GM21717 (cell line): ENCODE measurements around the gene RGS16.

Experiments used
- ATAC-seq: cut with Tn5 transposase; IDR thresholded peaks from one replicate; pipeline ENCODE4 v1.9.1; 2021; ENCODE audit warnings: mild to moderate bottlenecking, moderate library complexity; ENCODE audit not compliant: unreplicated experiment

The RGS16 gene

GRCh38 chr1:182610606-182611194, 6.5 kb upstream of the RGS16 start:
- no peak for ATAC-seq

DNA sequence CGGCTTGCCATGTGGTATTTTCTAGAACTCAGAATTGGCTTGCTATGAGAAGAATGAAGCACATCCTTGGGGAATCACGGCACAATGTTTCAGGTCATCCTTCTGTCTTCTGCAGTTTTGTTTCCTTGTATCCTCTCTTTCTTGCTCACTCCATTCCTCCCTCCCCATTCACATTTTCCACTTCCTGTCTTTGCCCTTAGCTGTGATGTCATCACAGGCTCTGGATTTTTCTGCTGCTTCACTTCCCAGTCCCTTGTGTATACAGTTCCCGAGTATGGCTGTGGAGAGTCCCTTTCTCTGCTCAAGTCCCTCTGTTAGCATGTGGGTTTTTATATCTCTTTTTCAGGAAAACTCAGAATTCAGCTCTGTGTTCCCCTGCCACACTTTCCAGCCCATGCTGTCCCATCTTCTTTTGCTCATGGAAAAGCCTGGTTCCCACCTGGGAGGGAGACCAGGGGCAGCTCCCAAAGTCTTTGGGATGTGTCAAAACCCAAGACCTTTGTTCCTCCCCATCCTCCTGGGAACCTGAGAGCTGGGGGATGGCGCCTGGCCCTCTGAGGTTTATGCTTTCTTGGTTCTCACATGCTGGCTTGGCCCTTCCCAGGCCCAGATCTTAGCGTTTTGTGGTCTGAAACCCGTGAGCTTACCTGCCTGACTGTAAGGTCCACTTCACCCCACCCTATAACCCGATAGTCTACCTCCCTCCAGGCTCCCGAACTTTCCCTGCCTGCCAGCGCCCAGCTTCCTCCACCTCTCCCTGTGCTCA, 4.8 kb upstream of the RGS16 start:
- ATAC-seq, result no peak

- no peak for ATAC-seq
These were observed 4.0 kb upstream of the RGS16 start for GRCh38 chr1:182608236-182608635.

- no peak for ATAC-seq
These were observed 3.4 kb upstream of the RGS16 start for GRCh38 chr1:182607566-182607965.

DNA sequence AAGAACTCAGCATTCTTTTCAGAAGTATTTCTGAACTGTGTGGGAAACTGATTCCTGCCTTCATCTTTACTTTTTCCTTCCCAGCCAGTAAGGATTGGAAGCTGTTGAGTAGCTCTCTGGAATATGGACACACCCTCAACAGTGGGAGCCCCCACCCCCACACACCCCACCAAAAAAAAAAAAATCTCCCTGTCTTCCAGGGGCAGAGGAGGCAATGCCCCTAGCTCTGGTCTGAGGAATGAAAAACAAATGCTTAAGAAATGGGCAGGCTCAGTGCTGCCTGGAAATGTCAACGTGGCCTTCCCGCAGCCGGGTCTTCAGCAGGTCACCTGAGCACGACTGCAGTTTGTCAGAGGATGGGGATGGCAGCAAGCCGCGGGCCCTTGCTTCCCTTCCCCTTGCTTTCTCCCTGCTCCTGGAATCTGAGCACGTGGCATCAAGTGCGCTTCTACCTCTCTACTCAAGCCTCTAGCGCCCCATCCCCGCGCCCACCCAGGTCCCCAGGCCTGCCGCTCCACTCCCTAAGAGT, 479 bp downstream of the RGS16 start:
- ATAC-seq, result peak; percentile 1

- no peak for ATAC-seq
These were observed 1.1 kb downstream of the RGS16 start for GRCh38 chr1:182602935-182603645.

DNA sequence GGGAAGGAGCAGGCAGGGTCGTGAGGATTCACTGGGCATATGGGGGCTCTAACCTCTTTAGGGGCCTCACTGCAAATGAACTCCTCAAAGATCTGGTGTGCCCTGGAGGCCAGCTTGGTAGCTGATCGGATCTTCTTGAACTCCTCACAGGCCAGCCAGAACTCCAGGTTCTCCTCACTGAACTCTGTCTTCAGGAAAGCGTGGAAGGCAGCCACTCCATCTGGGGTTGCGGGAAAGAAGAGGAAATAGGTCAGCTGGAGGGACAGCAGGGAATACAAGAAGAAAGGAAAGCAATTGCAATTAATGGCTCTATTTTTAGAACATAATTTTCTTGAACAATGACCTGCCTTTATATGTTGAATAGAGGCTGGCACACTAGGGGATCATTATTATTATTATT, 2.3 kb downstream of the RGS16 start:
- ATAC-seq, result no peak

DNA sequence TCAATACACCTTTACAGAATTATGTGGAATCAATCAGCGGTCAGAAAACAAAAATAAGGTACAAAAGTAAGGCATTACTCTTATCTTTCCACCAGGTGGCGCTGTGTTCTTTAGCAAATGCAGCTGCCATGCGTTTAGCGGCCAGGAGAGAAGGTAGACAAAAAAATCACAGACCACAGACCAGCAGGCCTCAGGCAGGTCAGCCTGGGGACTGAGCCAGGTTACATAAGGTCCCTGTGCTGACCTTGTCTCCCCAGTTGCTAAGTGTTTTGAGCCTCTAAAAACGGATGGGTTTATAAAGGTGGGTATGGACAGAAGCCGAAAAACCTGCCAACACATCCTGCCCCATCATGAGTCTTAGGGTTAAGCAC, 2.8 kb downstream of the RGS16 start:
- no peak for ATAC-seq

DNA sequence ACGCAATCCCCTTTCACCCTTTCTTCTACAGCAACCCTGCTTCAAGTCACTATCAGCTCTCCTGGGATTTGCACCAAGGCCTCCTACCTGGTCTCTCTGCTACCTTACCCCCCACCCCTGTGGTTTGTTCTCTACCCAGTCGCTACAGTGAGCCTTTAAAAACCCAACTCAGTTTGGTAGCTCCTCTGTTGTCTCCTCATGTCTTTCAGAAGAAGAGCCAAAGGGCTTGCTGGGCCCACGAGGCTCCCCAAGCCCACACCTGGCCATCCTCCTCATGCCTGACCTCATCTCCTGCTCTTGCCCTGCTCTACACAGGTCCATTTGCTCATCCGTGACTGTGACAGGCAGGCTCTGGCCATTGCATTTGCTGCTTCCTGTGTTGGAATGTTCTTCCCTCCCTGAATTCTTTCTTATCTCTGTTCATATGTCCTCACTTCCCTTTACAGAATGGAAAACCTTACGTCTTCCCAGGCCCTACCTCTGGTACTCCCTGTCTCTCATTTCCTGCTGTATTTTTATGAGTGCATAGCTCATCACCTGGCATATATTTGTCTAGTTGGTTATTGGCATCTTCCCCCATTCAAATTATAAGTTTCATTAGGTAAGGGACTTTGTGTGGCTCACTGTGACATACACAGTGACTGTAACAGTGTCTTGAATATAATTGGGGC, 3.3 kb downstream of the RGS16 start:
- ATAC-seq, result no peak

- no peak for ATAC-seq
These were observed 4.0 kb downstream of the RGS16 start for GRCh38 chr1:182600036-182600713.

- ATAC-seq, result no peak
These were observed 4.8 kb downstream of the RGS16 start for GRCh38 chr1:182599339-182599738.

- ATAC-seq, result no peak
These were observed 5.9 kb downstream of the RGS16 start for GRCh38 chr1:182598296-182598695.

DNA sequence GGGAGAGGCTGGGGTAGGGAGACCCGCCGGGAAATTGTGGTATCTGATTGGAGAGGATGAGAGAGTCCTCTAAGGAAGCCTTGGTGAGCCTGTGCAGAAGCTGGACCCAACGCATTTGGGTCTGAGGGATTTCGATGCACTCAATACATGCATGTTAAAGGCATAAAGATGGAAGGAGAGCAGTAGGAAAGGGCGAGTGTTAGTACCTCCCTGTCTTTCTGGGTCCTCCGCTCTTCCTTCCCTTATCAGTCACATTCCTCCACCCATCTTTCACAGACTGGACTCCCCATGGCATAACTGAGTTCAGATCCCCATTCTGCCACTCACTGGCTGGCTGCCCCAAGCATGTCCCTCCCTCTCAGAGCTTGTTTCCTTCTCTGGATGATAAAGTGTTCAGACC, 7.3 kb downstream of the RGS16 start:
- ATAC-seq, result no peak

DNA sequence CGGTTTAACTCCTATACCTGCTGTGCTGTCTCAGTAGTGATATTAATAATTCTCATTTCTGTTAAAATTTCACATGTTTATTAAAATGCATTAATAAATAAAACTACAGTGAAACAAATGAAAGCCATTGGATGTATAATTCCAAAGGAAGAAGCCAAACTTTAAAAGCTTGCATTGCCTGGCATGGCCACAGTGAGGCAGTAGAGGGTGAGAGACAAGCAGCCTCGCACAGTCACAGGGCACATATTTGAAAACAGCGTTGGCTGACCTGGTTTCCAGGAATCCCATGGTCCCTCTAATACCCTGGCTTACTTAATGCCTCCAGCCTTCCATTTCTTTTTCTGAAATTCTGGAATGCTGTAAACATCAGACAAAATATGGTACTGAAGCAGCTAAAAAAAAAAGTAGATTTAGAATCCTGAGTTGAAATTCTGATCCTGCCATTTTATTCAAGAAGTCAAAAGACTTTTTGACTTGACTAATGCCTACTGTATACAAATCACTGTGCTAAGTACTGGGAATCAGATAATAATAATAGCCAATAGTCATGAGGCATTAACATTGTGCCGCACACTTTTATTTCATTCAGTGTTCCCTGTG, 8.4 kb downstream of the RGS16 start:
- no peak for ATAC-seq

- no peak for ATAC-seq
These were observed 14.3 kb downstream of the RGS16 start for GRCh38 chr1:182589931-182590330.

DNA sequence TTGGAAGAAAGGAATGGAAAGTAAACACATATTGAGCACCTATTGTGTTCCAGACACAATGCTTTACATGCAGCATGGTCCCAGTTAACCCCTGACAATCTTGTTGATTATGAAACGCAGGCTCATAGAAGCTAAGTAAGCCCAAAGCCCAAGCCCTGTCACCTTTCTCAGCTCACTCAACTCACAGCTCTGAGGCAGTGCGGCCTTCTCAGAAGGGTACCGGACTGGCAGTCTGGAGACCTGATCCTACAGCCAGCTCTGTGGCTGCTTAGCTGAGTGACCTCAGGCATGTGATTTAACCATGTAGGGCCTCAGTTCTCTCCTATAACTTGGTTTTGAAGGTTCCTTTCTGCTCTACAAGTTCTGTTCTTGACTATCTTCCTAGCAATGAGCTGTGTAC, 14.7 kb downstream of the RGS16 start:
- ATAC-seq, result no peak

- ATAC-seq, result peak; percentile 93
These were observed 15.4 kb downstream of the RGS16 start, which contains the start of gene RNASEL for GRCh38 chr1:182588500-182589396. TSS of gene RNASEL (minus strand) at chr1:182589256. CDS start at chr1:182586806, 2,450 bp downstream.

DNA sequence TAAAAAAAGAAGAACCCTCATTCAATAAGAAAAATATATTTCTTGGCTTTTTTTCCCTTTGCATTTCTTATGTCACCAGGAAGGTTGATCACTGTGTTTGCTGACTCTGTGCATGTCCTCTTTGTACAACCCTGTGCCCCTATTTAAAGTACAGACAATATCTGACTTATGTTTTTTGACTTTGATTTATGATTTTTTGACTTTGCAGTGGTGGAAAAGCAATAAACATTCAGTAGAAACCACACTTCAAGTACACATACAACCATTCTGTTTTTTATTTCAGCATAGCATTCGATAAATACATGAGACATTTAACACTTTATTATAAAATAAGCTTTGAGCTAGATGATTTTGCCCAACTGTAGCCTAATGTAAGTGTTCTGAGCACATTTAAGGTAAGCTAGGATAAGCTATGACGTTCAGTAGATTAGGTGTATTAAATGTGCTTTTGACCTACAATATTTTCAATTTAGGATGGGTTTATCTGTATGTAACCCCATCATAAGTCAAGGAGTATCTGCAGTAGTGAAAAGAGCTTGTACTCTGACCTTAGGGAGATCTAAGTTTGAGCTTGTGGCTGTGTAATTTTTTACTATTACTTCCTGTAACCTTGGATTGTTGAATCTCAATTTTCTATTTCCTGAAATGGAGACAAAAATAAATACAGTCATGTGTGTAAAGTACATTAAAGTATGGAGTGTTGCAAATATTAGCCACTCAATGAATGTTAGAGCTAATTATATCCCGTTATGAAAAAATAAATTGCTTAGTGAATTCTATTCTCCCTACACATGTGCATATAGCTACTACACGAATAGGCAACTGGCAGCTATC, 16.3 kb downstream of the RGS16 start:
- ATAC-seq, result no peak
